Liver (tissue), 9 donors: ENCODE measurements around the gene CACNA1C. TPM values are rescaled to one million over a fixed set of nuclear protein-coding genes. Genes with fewer than 3 reads are reported as not detected.
A peak's percentile ranks its signal among the peaks of the same experiment; 100 is the strongest.

Experiments used
- DNase-seq: peaks from one replicate; pipeline ENCODE4 v3.0.0-alpha.2; 2017; ENCODE audit warnings: low spot score
- H3K27ac ChIP-seq, 2 donors: one replicate each; pipeline ENCODE4 v1.7.0; 2013; ENCODE audit warnings: inconsistent platforms in 2 of 2, low read length in 2 of 2, control low read depth in 1 of 2, low read depth in 1 of 2, mild to moderate bottlenecking in 1 of 2
- H3K27me3 ChIP-seq, 4 donors: one replicate each; pipeline versions ENCODE4 v1.6.1 to v1.7.0; 2013; ENCODE audit warnings: low read length in 3 of 4, inconsistent platforms in 1 of 4, mild to moderate bottlenecking in 1 of 4, moderate library complexity in 1 of 4; ENCODE audit not compliant: control insufficient read depth in 4 of 4, insufficient read depth in 4 of 4
- H3K36me3 ChIP-seq, 4 donors: one replicate each; pipeline versions ENCODE4 v1.6.1 to v1.7.0; 2013; ENCODE audit warnings: low read length in 3 of 4, mild to moderate bottlenecking in 3 of 4, low read depth in 1 of 4, moderate library complexity in 1 of 4; ENCODE audit not compliant: control insufficient read depth in 4 of 4, insufficient read depth in 3 of 4
- H3K4me1 ChIP-seq, 4 donors: one replicate each; pipeline versions ENCODE4 v1.6.1 to v1.7.0; 2013; ENCODE audit warnings: low read length in 3 of 4, mild to moderate bottlenecking in 3 of 4, moderate library complexity in 1 of 4; ENCODE audit not compliant: control insufficient read depth in 4 of 4, insufficient read depth in 4 of 4
- H3K4me3 ChIP-seq, 3 donors: one replicate each; pipeline versions ENCODE4 v1.6.1 to v1.7.0; 2013; ENCODE audit warnings: low read length in 3 of 3, control low read depth in 1 of 3, low read depth in 1 of 3, mild to moderate bottlenecking in 1 of 3
- H3K9ac ChIP-seq, 2 donors: one replicate each; pipeline ENCODE4 v1.7.0; 2013; ENCODE audit warnings: low read length in 2 of 2, mild to moderate bottlenecking in 2 of 2, moderate library complexity in 2 of 2, control low read depth in 1 of 2, low read depth in 1 of 2
- H3K9me3 ChIP-seq, 4 donors: one replicate each; pipeline versions ENCODE4 v1.6.1 to v1.7.0; 2013; ENCODE audit warnings: low read length in 3 of 4; ENCODE audit not compliant: control insufficient read depth in 4 of 4
- EGR1 ChIP-seq, 2 donors: IDR thresholded peaks; 2 replicates each; pipeline ENCODE4 v1.6.1; 2016 to 2018; ENCODE audit warnings: antibody characterized with exemption in 2 of 2, low read depth in 2 of 2
- FOXA1 ChIP-seq: IDR thresholded peaks from 2 replicates; pipeline ENCODE4 v1.6.1; 2016; ENCODE audit warnings: antibody characterized with exemption
- FOXA2 ChIP-seq: IDR thresholded peaks from 2 replicates; pipeline ENCODE4 v1.6.1; 2016; ENCODE audit warnings: antibody characterized with exemption
- HNF4A ChIP-seq, 2 donors: conservative IDR thresholded peaks; 2 replicates each; pipeline ENCODE4 v1.6.1; 2016; ENCODE audit warnings: antibody characterized with exemption in 2 of 2, mild to moderate bottlenecking in 2 of 2
- HNF4G ChIP-seq: IDR thresholded peaks from 2 replicates; pipeline ENCODE4 v1.6.1; 2016; ENCODE audit warnings: antibody characterized with exemption
- JUND ChIP-seq, 2 donors: IDR thresholded peaks; 2 replicates each; pipeline ENCODE4 v1.6.1; 2016; ENCODE audit warnings: antibody characterized with exemption in 2 of 2
- NR2F2 ChIP-seq: IDR thresholded peaks from 2 replicates; pipeline ENCODE4 v1.6.1; 2016; ENCODE audit warnings: antibody characterized with exemption
- RAD21 ChIP-seq, 2 donors: IDR thresholded peaks; 2 replicates each; pipeline ENCODE4 v1.6.1; 2016; ENCODE audit warnings: antibody characterized with exemption in 2 of 2, mild to moderate bottlenecking in 2 of 2
- RXRA ChIP-seq, 2 donors: IDR thresholded peaks; 2 replicates each; pipeline ENCODE4 v1.6.1; 2017 to 2018; ENCODE audit warnings: antibody characterized with exemption in 2 of 2, mild to moderate bottlenecking in 1 of 2
- SP1 ChIP-seq: IDR thresholded peaks from 2 replicates; pipeline ENCODE4 v1.6.1; 2018; ENCODE audit warnings: antibody characterized with exemption, mild to moderate bottlenecking
- TAF1 ChIP-seq: conservative IDR thresholded peaks from 2 replicates; pipeline ENCODE4 v1.6.1; 2016; ENCODE audit warnings: antibody characterized with exemption, mild to moderate bottlenecking
- YY1 ChIP-seq: IDR thresholded peaks from 2 replicates; pipeline ENCODE4 v1.6.1; 2016; ENCODE audit warnings: antibody characterized with exemption, mild to moderate bottlenecking
- WGBS: extraction: QIAGEN DNeasy Blood & Tissue Kit; methylation state at CpG from one replicate; pipeline ENCODE4 v1.1.7; 2013; 5-methylcytosine and 5-hydroxymethylcytosine counted together
- polyA plus RNA-seq, 2 donors: library from polyadenylated mRNA; stranded (reverse) in 1 of 2; unstranded in 1 of 2; fragments of 200-250 nt in 1 of 2; fragments of >200 nt in 1 of 2; fragmentation: Nextera tagmentation in 1 of 2; extraction: Ambion mirVana in 1 of 2; gene quantifications; one replicate each; pipeline versions ENCODE4 v1.2.1 to v1.2.3, GENCODE V29; 2013 to 2015
- total RNA-seq, 2 donors: library from RNA; depleted of rRNA; stranded (reverse); fragments of >200 nt; gene quantifications; one replicate each; pipeline ENCODE4 v1.2.3, GENCODE V29; 2014
- TF ChIP-seq, protein P1 (sequence below): IDR thresholded peaks from 2 replicates; pipeline ENCODE4 v1.6.1; 2016; ENCODE audit warnings: antibody characterized with exemption
- TF ChIP-seq, protein P2 (sequence below): fragments of 150-350 bp; IDR thresholded peaks from 2 replicates; pipeline ENCODE4 v1.5.1; 2017; ENCODE audit warnings: improper control_type of control experiment, low read depth, low read length; ENCODE audit not compliant: missing input control
- TF ChIP-seq, protein P3 (sequence below): IDR thresholded peaks from 2 replicates; pipeline ENCODE4 v1.6.1; 2016; ENCODE audit warnings: antibody characterized with exemption, mild to moderate bottlenecking
- donor health status: healthy.
- donor health status: healthy.
- donor health status: healthy.
- donor health status: healthy.
- donor health status: healthy.

Gene CACNA1C
- total and polyA plus RNA-seq, 4 donors: 0.23 to 1.9 (median 0.41) TPM

DNA sequence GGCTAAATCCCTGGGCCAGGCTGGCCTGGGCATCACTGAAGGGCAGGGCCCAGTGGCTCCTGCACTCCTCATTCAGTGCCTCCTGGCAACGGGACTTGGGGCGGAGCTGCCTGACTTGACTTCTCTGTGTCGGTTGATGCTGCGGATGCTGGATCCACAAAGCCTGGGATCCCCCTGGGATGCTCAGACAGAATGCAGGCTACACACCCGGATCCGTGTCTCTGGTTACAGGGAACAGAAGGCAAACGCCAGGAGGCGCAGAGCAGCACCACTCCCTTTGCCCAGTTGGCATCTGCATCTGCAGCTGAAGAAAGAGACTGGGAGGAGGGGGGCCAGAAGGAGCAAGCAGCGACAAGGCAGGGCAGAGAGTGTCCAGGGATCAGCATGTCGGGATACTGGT lies 587.5 kb downstream of the CACNA1C start:
- no peak for DNase-seq
- 88% methylated on average over 10 of the region's 10 CpGs for WGBS
- Histone ChIP-seq H3K27me3 (peaks cover 0 to 2% (median 0%) of the 10 kb centered on the region in 4 donors), H3K4me3 (no peak overlapping the region), H3K9ac (no peak overlapping the region), H3K4me1 (no peaks in the 10 kb centered on the region), H3K36me3 (no peaks in the 10 kb centered on the region), H3K9me3 (no peaks in the 10 kb centered on the region), H3K27ac (no peak overlapping the region)
- TF ChIP-seq EGR1 (IDR thresholded peaks at IDR 0.05; ENCODE audit: low read depth in 2 of 2): no peak

DNA sequence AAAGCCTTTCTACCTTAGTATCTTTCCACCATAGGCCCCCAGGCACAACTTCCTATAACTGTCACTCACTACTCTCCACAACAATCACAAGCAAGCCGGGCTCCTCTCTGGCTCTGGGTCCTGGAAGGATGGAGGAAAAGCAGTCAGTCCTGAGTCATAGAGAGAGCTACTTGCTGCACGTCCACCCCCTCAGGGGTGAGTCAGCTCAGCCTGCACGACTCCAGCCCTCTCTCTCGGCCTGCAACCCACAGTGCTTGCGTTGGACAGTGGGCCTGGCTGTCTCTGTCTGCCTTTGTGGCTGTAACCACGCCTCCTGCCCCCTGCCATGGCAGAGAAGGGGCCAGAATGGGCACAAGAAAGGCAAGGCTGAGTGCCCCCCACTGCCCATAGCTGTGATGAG lies 587.9 kb downstream of the CACNA1C start:
- Histone ChIP-seq H3K4me1 (no peaks in the 10 kb centered on the region), H3K9me3 (no peaks in the 10 kb centered on the region), H3K27ac (no peak overlapping the region), H3K27me3 (peaks cover 0 to 2% (median 0%) of the 10 kb centered on the region in 4 donors), H3K36me3 (no peaks in the 10 kb centered on the region), H3K4me3 (no peak overlapping the region), H3K9ac (no peak overlapping the region)
- TF ChIP-seq JUND (IDR thresholded peaks at IDR 0.05) (peak in 1 of 2 donors; percentile 60), FOXA1 (no peak), HNF4A (conservative IDR thresholded peaks at IDR 0.05) (no peak)
- WGBS: 63% methylated on average over 6 of the region's 6 CpGs
- no peak for DNase-seq

DNA sequence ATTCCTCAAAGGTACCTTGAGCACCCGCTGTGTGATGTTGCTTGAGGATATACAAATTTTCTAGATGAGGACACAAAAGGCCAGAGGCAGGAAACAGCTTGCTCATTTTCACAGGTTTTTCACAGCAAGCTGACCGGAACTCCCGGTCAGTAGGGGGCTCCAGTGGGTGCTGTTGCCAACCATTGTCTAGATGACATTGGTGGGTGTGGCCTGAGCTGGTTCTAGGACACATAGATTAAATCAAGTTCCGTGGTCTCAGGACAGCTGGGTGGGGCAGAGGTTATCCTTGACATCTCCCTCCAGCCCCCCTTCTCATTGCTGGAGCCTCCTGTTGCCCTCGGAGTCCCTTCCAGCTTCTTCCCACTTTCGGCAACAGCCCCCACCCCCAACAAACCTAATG lies 588.4 kb downstream of the CACNA1C start:
- Histone ChIP-seq H3K27me3 (peaks cover 0 to 2% (median 0%) of the 10 kb centered on the region in 4 donors), H3K9me3 (no peaks in the 10 kb centered on the region), H3K4me3 (no peak overlapping the region), H3K9ac (no peak overlapping the region), H3K4me1 (no peaks in the 10 kb centered on the region), H3K27ac (no peak overlapping the region), H3K36me3 (no peaks in the 10 kb centered on the region)
- TF ChIP-seq, protein P1, sequence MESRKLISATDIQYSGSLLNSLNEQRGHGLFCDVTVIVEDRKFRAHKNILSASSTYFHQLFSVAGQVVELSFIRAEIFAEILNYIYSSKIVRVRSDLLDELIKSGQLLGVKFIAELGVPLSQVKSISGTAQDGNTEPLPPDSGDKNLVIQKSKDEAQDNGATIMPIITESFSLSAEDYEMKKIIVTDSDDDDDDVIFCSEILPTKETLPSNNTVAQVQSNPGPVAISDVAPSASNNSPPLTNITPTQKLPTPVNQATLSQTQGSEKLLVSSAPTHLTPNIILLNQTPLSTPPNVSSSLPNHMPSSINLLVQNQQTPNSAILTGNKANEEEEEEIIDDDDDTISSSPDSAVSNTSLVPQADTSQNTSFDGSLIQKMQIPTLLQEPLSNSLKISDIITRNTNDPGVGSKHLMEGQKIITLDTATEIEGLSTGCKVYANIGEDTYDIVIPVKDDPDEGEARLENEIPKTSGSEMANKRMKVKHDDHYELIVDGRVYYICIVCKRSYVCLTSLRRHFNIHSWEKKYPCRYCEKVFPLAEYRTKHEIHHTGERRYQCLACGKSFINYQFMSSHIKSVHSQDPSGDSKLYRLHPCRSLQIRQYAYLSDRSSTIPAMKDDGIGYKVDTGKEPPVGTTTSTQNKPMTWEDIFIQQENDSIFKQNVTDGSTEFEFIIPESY: no peak
- no peak for TF ChIP-seq TAF1
- no peak for TF ChIP-seq SP1
- peak; percentile 65 for TF ChIP-seq NR2F2
- TF ChIP-seq, protein P2, sequence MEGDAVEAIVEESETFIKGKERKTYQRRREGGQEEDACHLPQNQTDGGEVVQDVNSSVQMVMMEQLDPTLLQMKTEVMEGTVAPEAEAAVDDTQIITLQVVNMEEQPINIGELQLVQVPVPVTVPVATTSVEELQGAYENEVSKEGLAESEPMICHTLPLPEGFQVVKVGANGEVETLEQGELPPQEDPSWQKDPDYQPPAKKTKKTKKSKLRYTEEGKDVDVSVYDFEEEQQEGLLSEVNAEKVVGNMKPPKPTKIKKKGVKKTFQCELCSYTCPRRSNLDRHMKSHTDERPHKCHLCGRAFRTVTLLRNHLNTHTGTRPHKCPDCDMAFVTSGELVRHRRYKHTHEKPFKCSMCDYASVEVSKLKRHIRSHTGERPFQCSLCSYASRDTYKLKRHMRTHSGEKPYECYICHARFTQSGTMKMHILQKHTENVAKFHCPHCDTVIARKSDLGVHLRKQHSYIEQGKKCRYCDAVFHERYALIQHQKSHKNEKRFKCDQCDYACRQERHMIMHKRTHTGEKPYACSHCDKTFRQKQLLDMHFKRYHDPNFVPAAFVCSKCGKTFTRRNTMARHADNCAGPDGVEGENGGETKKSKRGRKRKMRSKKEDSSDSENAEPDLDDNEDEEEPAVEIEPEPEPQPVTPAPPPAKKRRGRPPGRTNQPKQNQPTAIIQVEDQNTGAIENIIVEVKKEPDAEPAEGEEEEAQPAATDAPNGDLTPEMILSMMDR: no peak
- 58% methylated on average over 6 of the region's 6 CpGs for WGBS
- no peak for DNase-seq

DNA sequence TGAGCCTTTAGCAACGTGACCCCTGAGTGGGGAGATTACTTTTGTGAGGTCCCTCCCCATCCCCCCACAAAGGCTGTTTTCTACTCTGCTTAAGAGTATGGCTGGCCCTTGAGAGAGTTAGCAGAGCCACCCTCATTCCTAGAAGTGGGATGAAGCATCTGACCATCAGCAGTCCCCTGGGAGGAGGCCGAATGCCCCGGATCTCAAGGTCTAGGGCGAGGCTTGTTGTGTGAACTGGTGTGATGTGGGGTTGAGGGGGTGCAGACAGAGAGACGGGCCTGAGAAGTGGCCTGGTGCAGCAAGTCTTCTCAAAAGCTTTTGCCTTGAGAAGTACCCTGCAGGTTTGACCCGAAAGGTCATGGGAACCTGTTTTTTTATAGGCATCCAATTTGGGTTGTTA lies 589.0 kb downstream of the CACNA1C start:
- Histone ChIP-seq H3K4me3 (no peak overlapping the region), H3K27me3 (peaks cover 0 to 2% (median 0%) of the 10 kb centered on the region in 4 donors), H3K27ac (no peak overlapping the region), H3K4me1 (no peaks in the 10 kb centered on the region), H3K36me3 (no peaks in the 10 kb centered on the region), H3K9ac (no peak overlapping the region), H3K9me3 (no peaks in the 10 kb centered on the region)
- DNase-seq: no peak
- WGBS: 73% methylated on average over 6 of the region's 6 CpGs
- TF ChIP-seq JUND (IDR thresholded peaks at IDR 0.05) (no peak), FOXA2 (no peak), NR2F2 (no peak), HNF4A (conservative IDR thresholded peaks at IDR 0.05) (no peak), RXRA (IDR thresholded peaks at IDR 0.05) (no peak), HNF4G (no peak), SP1 (no peak), YY1 (no peak), RAD21 (IDR thresholded peaks at IDR 0.05) (no peak)
- TF ChIP-seq, protein P3, sequence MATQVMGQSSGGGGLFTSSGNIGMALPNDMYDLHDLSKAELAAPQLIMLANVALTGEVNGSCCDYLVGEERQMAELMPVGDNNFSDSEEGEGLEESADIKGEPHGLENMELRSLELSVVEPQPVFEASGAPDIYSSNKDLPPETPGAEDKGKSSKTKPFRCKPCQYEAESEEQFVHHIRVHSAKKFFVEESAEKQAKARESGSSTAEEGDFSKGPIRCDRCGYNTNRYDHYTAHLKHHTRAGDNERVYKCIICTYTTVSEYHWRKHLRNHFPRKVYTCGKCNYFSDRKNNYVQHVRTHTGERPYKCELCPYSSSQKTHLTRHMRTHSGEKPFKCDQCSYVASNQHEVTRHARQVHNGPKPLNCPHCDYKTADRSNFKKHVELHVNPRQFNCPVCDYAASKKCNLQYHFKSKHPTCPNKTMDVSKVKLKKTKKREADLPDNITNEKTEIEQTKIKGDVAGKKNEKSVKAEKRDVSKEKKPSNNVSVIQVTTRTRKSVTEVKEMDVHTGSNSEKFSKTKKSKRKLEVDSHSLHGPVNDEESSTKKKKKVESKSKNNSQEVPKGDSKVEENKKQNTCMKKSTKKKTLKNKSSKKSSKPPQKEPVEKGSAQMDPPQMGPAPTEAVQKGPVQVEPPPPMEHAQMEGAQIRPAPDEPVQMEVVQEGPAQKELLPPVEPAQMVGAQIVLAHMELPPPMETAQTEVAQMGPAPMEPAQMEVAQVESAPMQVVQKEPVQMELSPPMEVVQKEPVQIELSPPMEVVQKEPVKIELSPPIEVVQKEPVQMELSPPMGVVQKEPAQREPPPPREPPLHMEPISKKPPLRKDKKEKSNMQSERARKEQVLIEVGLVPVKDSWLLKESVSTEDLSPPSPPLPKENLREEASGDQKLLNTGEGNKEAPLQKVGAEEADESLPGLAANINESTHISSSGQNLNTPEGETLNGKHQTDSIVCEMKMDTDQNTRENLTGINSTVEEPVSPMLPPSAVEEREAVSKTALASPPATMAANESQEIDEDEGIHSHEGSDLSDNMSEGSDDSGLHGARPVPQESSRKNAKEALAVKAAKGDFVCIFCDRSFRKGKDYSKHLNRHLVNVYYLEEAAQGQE: no peak
- TF ChIP-seq, protein P2: no peak
